Hepatocyte (in vitro differentiated cells): Measurements from ENCODE around the gene HSPBAP1. TPM values are rescaled to one million over a fixed set of nuclear protein-coding genes. Genes with fewer than 3 reads are reported as not detected.
A peak's percentile ranks its signal among the peaks of the same experiment; 100 is the strongest.

Experiments used
- DNase-seq: peaks from one replicate; pipeline ENCODE4 v3.0.0-alpha.2; 2016; ENCODE audit warnings: low spot score
- H2AFZ ChIP-seq: fragments of 200-600 bp; sonication (generic); 2 replicates; pipeline ENCODE4 v1.6.0; 2016; ENCODE audit warnings: antibody characterized with exemption, mild to moderate bottlenecking
- H3K27ac ChIP-seq: fragments of 200-600 bp; sonication (generic); 2 replicates; pipeline ENCODE4 v1.5.1; 2016; ENCODE audit warnings: mild to moderate bottlenecking
- H3K27me3 ChIP-seq: fragments of 200-600 bp; sonication (generic); 2 replicates; pipeline ENCODE4 v1.6.1; 2016
- H3K36me3 ChIP-seq: fragments of 200-600 bp; sonication (generic); replicated peaks from 2 replicates; pipeline ENCODE4 v1.5.1; 2016; ENCODE audit warnings: low read depth; ENCODE audit not compliant: insufficient read depth
- H3K4me1 ChIP-seq: fragments of 200-600 bp; sonication (generic); 2 replicates; pipeline ENCODE4 v1.5.1; 2016; ENCODE audit warnings: mild to moderate bottlenecking, moderate library complexity; ENCODE audit not compliant: insufficient read depth
- H3K4me2 ChIP-seq: fragments of 200-600 bp; sonication (generic); 2 replicates; pipeline ENCODE4 v1.6.0; 2016
- H3K4me3 ChIP-seq: fragments of 200-600 bp; sonication (generic); 2 replicates; pipeline ENCODE4 v1.5.1; 2016; ENCODE audit warnings: mild to moderate bottlenecking
- H3K79me2 ChIP-seq: fragments of 200-600 bp; sonication (generic); 2 replicates; pipeline ENCODE4 v1.6.0; 2017; ENCODE audit warnings: mild to moderate bottlenecking
- H3K9me2 ChIP-seq: fragments of 200-600 bp; sonication (generic); replicated peaks from 2 replicates; pipeline ENCODE4 v1.6.0; 2017; ENCODE audit warnings: mild to moderate bottlenecking; ENCODE audit not compliant: insufficient read depth
- H3K9me3 ChIP-seq: fragments of 200-600 bp; sonication (generic); 2 replicates; pipeline ENCODE4 v1.5.1; 2016; ENCODE audit warnings: low read depth, mild to moderate bottlenecking
- H4K20me1 ChIP-seq: fragments of 200-600 bp; sonication (generic); 2 replicates; pipeline ENCODE4 v1.6.0; 2016; ENCODE audit warnings: mild to moderate bottlenecking; ENCODE audit not compliant: insufficient read depth, poor library complexity, severe bottlenecking
- EZH2 ChIP-seq: fragments of 200-600 bp; sonication (generic); IDR thresholded peaks from 2 replicates; pipeline ENCODE4 v1.6.1; 2016; ENCODE audit warnings: antibody characterized with exemption, mild to moderate bottlenecking, borderline replicate concordance
- EZH2phosphoT487 ChIP-seq: fragments of 200-600 bp; sonication (generic); IDR thresholded peaks from one replicate; pipeline ENCODE4 v1.6.1; 2018; ENCODE audit warnings: antibody characterized with exemption, mild to moderate bottlenecking, low read depth, moderate library complexity; ENCODE audit not compliant: unreplicated experiment, severe bottlenecking
- WGBS: methylation state at CpG from one replicate; pipeline ENCODE4 v1.1.6; 2016; ENCODE audit warnings: low lambda C conversion rate; ENCODE audit errors: missing lambda C conversion rate; 5-methylcytosine and 5-hydroxymethylcytosine counted together
- polyA plus RNA-seq: library from polyadenylated mRNA; unstranded; fragments of >200 nt; fragmentation: Nextera tagmentation; extraction: Ambion mirVana; gene quantifications from 2 replicates; pipeline ENCODE4 v1.2.1, GENCODE V29; 2016
- total RNA-seq: library from RNA; depleted of rRNA; stranded (reverse); fragments of >200 nt; gene quantifications from 2 replicates; pipeline ENCODE4 v1.2.3, GENCODE V29; 2014
- TF ChIP-seq, protein P1 (sequence below): fragments of 200-600 bp; sonication (generic); IDR thresholded peaks from 2 replicates; pipeline ENCODE4 v1.5.1; 2016; ENCODE audit warnings: antibody characterized with exemption, mild to moderate bottlenecking; ENCODE audit not compliant: poor library complexity

HSPBAP1 gene
- total and polyA plus RNA-seq, 2 experiments from 2014 or later = 6.2 to 11.0 TPM

DNA sequence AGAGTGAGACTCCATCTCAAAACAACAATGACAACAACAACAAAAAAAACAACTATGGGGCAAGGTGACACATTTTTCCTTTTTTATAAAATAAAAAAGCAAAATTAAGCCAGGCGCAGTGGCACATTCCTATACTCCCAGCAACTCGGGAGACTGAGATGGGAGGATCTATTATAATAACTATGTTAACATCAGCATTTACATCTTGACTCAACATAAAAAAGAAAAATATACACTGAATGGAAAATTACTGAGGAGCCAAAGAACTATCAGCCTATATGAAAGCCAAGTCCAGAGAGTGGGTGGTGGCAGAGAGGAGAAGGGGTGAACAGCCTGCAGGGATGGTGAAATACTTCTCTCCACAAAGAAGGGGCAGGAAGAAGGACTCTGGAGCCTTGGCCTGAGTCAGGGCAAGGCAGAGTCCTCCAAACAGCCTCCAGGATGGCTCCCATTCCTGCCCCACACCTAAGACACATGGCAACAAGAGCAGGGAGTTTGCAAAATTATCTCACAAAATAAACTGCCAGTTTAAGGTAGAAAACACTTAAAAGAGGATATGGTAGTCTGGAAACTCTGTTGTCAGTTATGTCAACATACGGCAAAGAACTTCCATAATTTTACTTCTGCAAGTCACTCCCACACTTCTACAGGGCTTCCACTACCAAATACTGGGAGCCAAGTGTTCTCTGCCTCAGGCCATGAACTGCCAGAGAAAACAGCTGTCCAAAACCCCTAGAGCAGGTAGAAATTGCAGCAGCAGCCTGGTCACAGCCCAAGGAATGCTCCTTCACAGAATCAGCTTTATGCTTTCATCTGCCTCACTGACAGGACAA is 25.9 kb downstream of the HSPBAP1 start:
- Histone ChIP-seq H3K79me2 (no peaks in the 10 kb centered on the region), H3K4me3 (no peak overlapping the region), H3K4me2 (no peak overlapping the region), H3K9me2 (no peaks in the 10 kb centered on the region), H4K20me1 (no peaks in the 10 kb centered on the region), H3K27me3 (no peaks in the 10 kb centered on the region), H3K36me3 (peaks cover 3% of the 10 kb centered on the region), H3K9me3 (no peaks in the 10 kb centered on the region), H2AFZ (no peak overlapping the region), H3K4me1 (no peaks in the 10 kb centered on the region), H3K27ac (no peak overlapping the region)
- WGBS = 88% methylated on average over 3 of the region's 3 CpGs
- no peak for DNase-seq
- no peak for TF ChIP-seq EZH2phosphoT487
- TF ChIP-seq, protein P1, sequence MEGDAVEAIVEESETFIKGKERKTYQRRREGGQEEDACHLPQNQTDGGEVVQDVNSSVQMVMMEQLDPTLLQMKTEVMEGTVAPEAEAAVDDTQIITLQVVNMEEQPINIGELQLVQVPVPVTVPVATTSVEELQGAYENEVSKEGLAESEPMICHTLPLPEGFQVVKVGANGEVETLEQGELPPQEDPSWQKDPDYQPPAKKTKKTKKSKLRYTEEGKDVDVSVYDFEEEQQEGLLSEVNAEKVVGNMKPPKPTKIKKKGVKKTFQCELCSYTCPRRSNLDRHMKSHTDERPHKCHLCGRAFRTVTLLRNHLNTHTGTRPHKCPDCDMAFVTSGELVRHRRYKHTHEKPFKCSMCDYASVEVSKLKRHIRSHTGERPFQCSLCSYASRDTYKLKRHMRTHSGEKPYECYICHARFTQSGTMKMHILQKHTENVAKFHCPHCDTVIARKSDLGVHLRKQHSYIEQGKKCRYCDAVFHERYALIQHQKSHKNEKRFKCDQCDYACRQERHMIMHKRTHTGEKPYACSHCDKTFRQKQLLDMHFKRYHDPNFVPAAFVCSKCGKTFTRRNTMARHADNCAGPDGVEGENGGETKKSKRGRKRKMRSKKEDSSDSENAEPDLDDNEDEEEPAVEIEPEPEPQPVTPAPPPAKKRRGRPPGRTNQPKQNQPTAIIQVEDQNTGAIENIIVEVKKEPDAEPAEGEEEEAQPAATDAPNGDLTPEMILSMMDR = no peak
- TF ChIP-seq EZH2 = no peak

DNA sequence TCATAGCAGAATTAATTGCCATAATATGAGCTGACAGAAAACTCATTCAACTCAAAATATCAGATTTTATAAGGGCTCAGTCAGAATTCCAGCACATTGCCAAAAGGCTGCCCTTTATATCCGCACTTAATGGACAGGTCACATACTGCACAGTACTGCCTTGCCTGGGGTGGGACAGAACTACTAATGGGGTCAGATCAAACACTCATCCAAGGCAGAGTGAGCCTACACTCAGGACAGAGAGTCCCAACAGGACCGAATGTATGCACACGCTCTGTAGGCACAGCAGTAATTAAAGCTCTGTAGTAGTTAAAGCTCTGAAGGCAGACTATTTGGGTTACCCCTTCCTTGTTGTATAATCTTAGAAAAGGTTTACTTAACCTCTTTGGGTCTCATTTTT is 27.2 kb downstream of the HSPBAP1 start:
- Histone ChIP-seq H3K9me2 (no peaks in the 10 kb centered on the region), H3K9me3 (no peaks in the 10 kb centered on the region), H3K4me1 (no peaks in the 10 kb centered on the region), H2AFZ (no peak overlapping the region), H3K27me3 (no peaks in the 10 kb centered on the region), H3K4me2 (no peak overlapping the region), H3K36me3 (peaks cover 3% of the 10 kb centered on the region), H3K79me2 (no peaks in the 10 kb centered on the region), H4K20me1 (no peaks in the 10 kb centered on the region), H3K27ac (no peak overlapping the region), H3K4me3 (no peak overlapping the region)
- DNase-seq = no peak
- no peak for TF ChIP-seq EZH2phosphoT487
- TF ChIP-seq, protein P1 = no peak
- no peak for TF ChIP-seq EZH2
- 97% methylated on average over 3 of the region's 3 CpGs for WGBS

DNA sequence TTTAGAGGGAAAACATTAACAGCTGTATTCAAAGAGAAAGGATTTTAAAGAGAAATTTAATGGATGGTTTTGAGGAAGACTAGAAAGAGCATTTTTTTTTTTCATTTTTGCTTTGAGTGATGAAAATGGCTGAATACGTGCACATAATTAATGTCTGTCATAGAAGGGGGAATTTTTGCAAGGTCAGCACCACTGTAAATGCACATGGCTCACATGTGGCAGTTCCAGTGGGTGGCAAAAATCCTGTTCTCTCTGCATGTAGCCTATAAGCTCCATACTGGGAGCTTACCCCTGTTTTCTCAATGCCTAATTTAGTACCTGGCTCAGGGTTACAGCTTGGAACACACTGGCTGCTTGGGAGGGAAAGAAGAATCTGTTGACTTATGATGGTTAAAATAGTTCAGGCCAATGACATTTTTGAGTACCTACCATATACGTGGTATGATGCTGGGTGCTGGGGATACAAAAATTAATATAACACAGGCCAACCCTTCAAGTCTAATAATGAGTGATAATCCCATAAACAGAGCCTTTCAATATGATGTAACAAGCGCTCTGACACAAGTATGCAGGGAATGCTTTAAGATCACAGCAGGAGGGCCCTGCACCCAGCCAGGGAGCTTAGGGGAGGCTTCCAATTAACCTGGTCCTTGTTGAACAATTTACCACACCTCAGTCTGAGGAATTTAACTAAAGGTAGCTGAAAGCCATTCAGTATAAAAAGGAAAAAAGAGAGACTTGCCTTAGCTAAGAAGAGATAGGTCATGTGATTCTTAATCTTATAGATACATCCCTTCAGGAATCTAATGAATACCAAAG is 33.0 kb downstream of the HSPBAP1 start:
- no peak overlapping the region for H2AFZ ChIP-seq
- DNase-seq = no peak
- H3K27ac ChIP-seq = peak overlapping the region; percentile 79
- H3K4me1 ChIP-seq = peaks cover 25% of the 10 kb centered on the region
- no peaks in the 10 kb centered on the region for H3K36me3 ChIP-seq
- no peaks in the 10 kb centered on the region for H3K79me2 ChIP-seq
- H3K4me2 ChIP-seq = no peak overlapping the region
- H3K9me2 ChIP-seq = no peaks in the 10 kb centered on the region
- H3K4me3 ChIP-seq = no peak overlapping the region
- H3K27me3 ChIP-seq = no peaks in the 10 kb centered on the region
- no peaks in the 10 kb centered on the region for H3K9me3 ChIP-seq
- TF ChIP-seq EZH2phosphoT487 = no peak
- no peak for TF ChIP-seq EZH2
- TF ChIP-seq, protein P1 = no peak
- H4K20me1 ChIP-seq = no peaks in the 10 kb centered on the region
- 72% methylated on average over 3 of the region's 3 CpGs for WGBS
